Measurements from ENCODE around the gene ARL16.

GRCh38 chr17:81710514-81711308, 27.1 kb upstream of the ARL16 start:
- TF ChIP-seq NRF1 (IDR thresholded peaks at IDR 0.05; ENCODE audit: low read depth, low read length): no peak
- TF ChIP-seq GTF2F1 (IDR thresholded peaks at IDR 0.05; ENCODE audit: borderline replicate concordance, low read depth, low read length): no peak
- no peak for TF ChIP-seq SP1 (IDR thresholded peaks at IDR 0.05; ENCODE audit: low read depth, low read length)
- no peak for TF ChIP-seq CTCF (IDR thresholded peaks at IDR 0.05; ENCODE audit: control extremely low read depth in 1 of 3, insufficient read depth in 1 of 3, low read depth in 1 of 3, low read length in 3 of 3)
- TF ChIP-seq TBP (IDR thresholded peaks at IDR 0.05; ENCODE audit: low read depth, low read length): no peak
- no peak for TF ChIP-seq ZNF274 (IDR thresholded peaks at IDR 0.05; ENCODE audit: borderline replicate concordance, extremely low read depth, low read length)
- TF ChIP-seq CEBPB (IDR thresholded peaks at IDR 0.05; ENCODE audit: low read depth, low read length): no peak
- TF ChIP-seq USF2 (IDR thresholded peaks at IDR 0.05; ENCODE audit: low read length): no peak
- peak; percentile 9; the same call in 1 of the 2 replicates for TF ChIP-seq ATF2 (IDR thresholded peaks at IDR 0.05; ENCODE audit: low read length)
- no peak for TF ChIP-seq NANOG (IDR thresholded peaks at IDR 0.05; ENCODE audit: insufficient read depth, low read depth, low read length, poor library complexity, severe bottlenecking)
- no peak for TF ChIP-seq BRCA1 (IDR thresholded peaks at IDR 0.05; ENCODE audit: low read depth, low read length)
